ENCODE measurements around the gene LOXL1.

The LOXL1 gene

GRCh38 chr15:73981761-73982221 lies 55.5 kb downstream of the LOXL1 start:
- peak; percentile 39 for DNase-seq (ENCODE audit: low read depth)

- no peak for DNase-seq (ENCODE audit: low read depth)
Observed at GRCh38 chr15:73982222-73982962, 56.1 kb downstream of the LOXL1 start.

- no peak for DNase-seq (ENCODE audit: low read depth)
Observed at GRCh38 chr15:73983211-73983727, 57.0 kb downstream of the LOXL1 start.

- DNase-seq (ENCODE audit: low read depth): no peak
Observed at GRCh38 chr15:73983773-73984172, 57.5 kb downstream of the LOXL1 start.

- DNase-seq (ENCODE audit: low read depth): no peak
Observed at GRCh38 chr15:73984208-73984979, 58.1 kb downstream of the LOXL1 start.

GRCh38 chr15:73985101-73985873 lies 59.0 kb downstream of the LOXL1 start:
- DNase-seq (ENCODE audit: low read depth): no peak

GRCh38 chr15:73986055-73986775 lies 60.0 kb downstream of the LOXL1 start:
- no peak for DNase-seq (ENCODE audit: low read depth)

GRCh38 chr15:73986776-73987056 lies 60.5 kb downstream of the LOXL1 start:
- no peak for DNase-seq (ENCODE audit: low read depth)

GRCh38 chr15:73987250-73987649 lies 61.0 kb downstream of the LOXL1 start:
- no peak for DNase-seq (ENCODE audit: low read depth)

- no peak for DNase-seq (ENCODE audit: low read depth)
Observed at GRCh38 chr15:73987681-73988444, 61.6 kb downstream of the LOXL1 start.

GRCh38 chr15:73988445-73988969 lies 62.2 kb downstream of the LOXL1 start:
- no peak for DNase-seq (ENCODE audit: low read depth)

GRCh38 chr15:73989001-73989798 lies 62.9 kb downstream of the LOXL1 start:
- DNase-seq (ENCODE audit: low read depth): no peak

- no peak for DNase-seq (ENCODE audit: low read depth)
Observed at GRCh38 chr15:73990250-73991005, 64.2 kb downstream of the LOXL1 start.

- no peak for DNase-seq (ENCODE audit: low read depth)
Observed at GRCh38 chr15:73991260-73991659, 65.0 kb downstream of the LOXL1 start.

- peak; percentile 89 for DNase-seq (ENCODE audit: low read depth)
Observed at GRCh38 chr15:73991726-73992593, 65.7 kb downstream of the LOXL1 start, which contains the start of gene STOML1. Gene STOML1, minus strand, starts transcription at chr15:73992295. Its CDS starts 72 bp downstream, at chr15:73992223.

GRCh38 chr15:73992594-73992898 lies 66.3 kb downstream of the LOXL1 start:
- DNase-seq (ENCODE audit: low read depth): no peak

GRCh38 chr15:73993211-73993994 lies 67.1 kb downstream of the LOXL1 start:
- no peak for DNase-seq (ENCODE audit: low read depth)

Measured in stimulated activated CD4-positive, alpha-beta T cell treated with anti-CD3 and anti-CD28 coated beads, Interleukin-2, amount 100 ng/mL, for 4 hours (primary cell).